SK-N-SH (cell line): ENCODE measurements around the gene GLS2.

Source experiments
- CTCF ChIP-seq: fragments of 200-600 bp; sonication (generic); IDR thresholded peaks from 2 replicates; pipeline ENCODE4 v1.6.1; 2017; ENCODE audit warnings: antibody characterized with exemption, mild to moderate bottlenecking, moderate library complexity
- MXI1 ChIP-seq: IDR thresholded peaks from 2 replicates; pipeline ENCODE4 v1.6.1; 2012; ENCODE audit warnings: mild to moderate bottlenecking, low read depth, low read length, improper control_type of control experiment
- NFIC ChIP-seq: IDR thresholded peaks from 2 replicates; pipeline ENCODE4 v1.4.0; 2012; ENCODE audit warnings: borderline replicate concordance
- RXRA ChIP-seq: IDR thresholded peaks from 2 replicates; pipeline ENCODE4 v1.4.0; 2012; ENCODE audit warnings: low read depth, mild to moderate bottlenecking, borderline replicate concordance
- SIN3A ChIP-seq: IDR thresholded peaks from 2 replicates; pipeline ENCODE4 v1.6.1; 2012; ENCODE audit warnings: low read depth, mild to moderate bottlenecking, low read length, moderate library complexity, borderline replicate concordance

GRCh38 chr12:56425193-56425592 is 62.8 kb downstream of the GLS2 start:
- no peak for TF ChIP-seq MXI1
- no peak for TF ChIP-seq CTCF
- no peak for TF ChIP-seq RXRA
- no peak for TF ChIP-seq SIN3A
- TF ChIP-seq NFIC: no peak
